K562 (cell line): Measurements from ENCODE around the gene NRAP.

Source experiments
- CTCF ChIP-seq, 3 experiments: IDR thresholded peaks in 2 of 3; conservative IDR thresholded peaks in 1 of 3; 2 replicates each; pipeline ENCODE4 v1.5.1; 2011 to 2012; ENCODE audit warnings: low read length in 3 of 3, mild to moderate bottlenecking in 3 of 3, control low read depth in 2 of 3, improper control_type of control experiment in 1 of 3, inconsistent platforms in 1 of 3, low read depth in 1 of 3, mixed read lengths in 1 of 3, moderate library complexity in 1 of 3; ENCODE audit not compliant: insufficient read depth in 2 of 3
- E4F1 ChIP-seq: fragments of 250-450 bp; sonication (Bioruptor Pico); IDR thresholded peaks from 2 replicates; pipeline ENCODE4 v1.5.0; 2021; ENCODE audit warnings: mild to moderate bottlenecking, borderline replicate concordance
- GATA2 ChIP-seq: sonication (generic); formaldehyde crosslinking; IDR thresholded peaks from 2 replicates; pipeline ENCODE4 v1.4.0; 2020; ENCODE audit warnings: mild to moderate bottlenecking, missing genetic modification reagents
- HNRNPH1 ChIP-seq: fragments of 200-400 bp; formaldehyde crosslinking; optimal IDR thresholded peaks from 2 replicates; pipeline ENCODE3; 2017; ENCODE audit warnings: low read depth, mild to moderate bottlenecking, low read length, moderate library complexity
- MAZ ChIP-seq, 2 experiments: fragments of 450-650 bp in 1 of 2; sonication (generic) in 1 of 2; formaldehyde crosslinking; IDR thresholded peaks in 1 of 2; conservative IDR thresholded peaks in 1 of 2; 2 replicates each; pipeline versions ENCODE4 v1.4.0 to v1.5.0; 2020; ENCODE audit warnings: mild to moderate bottlenecking in 1 of 2, missing genetic modification reagents in 1 of 2
- MYC ChIP-seq, 2 experiments: fragments of 250-450 bp in 1 of 2; sonication (Bioruptor Pico) in 1 of 2; IDR thresholded peaks; 2 replicates each; pipeline versions ENCODE4 v1.5.1 to v1.6.1; 2012 to 2021; ENCODE audit warnings: low read depth in 2 of 2, borderline replicate concordance in 1 of 2, improper control_type of control experiment in 1 of 2, low read length in 1 of 2, mild to moderate bottlenecking in 1 of 2, moderate library complexity in 1 of 2
- YY1 ChIP-seq, 3 experiments: IDR thresholded peaks; 2 replicates each; pipeline ENCODE4 v1.6.1; 2011; ENCODE audit warnings: low read length in 2 of 3, mild to moderate bottlenecking in 2 of 3, moderate library complexity in 2 of 3, borderline replicate concordance in 1 of 3, control low read depth in 1 of 3, low read depth in 1 of 3; ENCODE audit not compliant: insufficient read depth in 3 of 3, insufficient replicate concordance in 2 of 3, control insufficient read depth in 1 of 3, insufficient read length in 1 of 3; ENCODE audit errors: extremely low read depth in 1 of 3
- ZNF121 ChIP-seq: sonication (generic); formaldehyde crosslinking; conservative IDR thresholded peaks from 2 replicates; pipeline ENCODE4 v1.8.0; 2022; ENCODE audit warnings: missing genetic modification reagents
- ZNF274 ChIP-seq: IDR thresholded peaks from 2 replicates; pipeline ENCODE4 v1.6.1; 2011; ENCODE audit warnings: low read depth, mild to moderate bottlenecking, low read length, moderate library complexity, borderline replicate concordance
- ZSCAN29 ChIP-seq: fragments of 450-650 bp; IDR thresholded peaks from 2 replicates; pipeline ENCODE4 v1.6.1; 2017

GRCh38 chr10:113693348-113693747, 29.5 kb upstream of the NRAP start:
- TF ChIP-seq CTCF (IDR thresholded peaks at IDR 0.05 in 2 of 3, conservative IDR thresholded peaks at IDR 0.05 in 1 of 3; ENCODE audit: insufficient read depth in 2 of 3, low read depth in 1 of 3, low read length in 3 of 3) (no peak), MAZ (CRISPR knock-in tag; conservative IDR thresholded peaks at IDR 0.05 in 1 of 2, IDR thresholded peaks at IDR 0.05 in 1 of 2) (no peak), MYC (IDR thresholded peaks at IDR 0.05; ENCODE audit: low read depth, low read length) (no peak), MYC (CRISPR knock-in tag; IDR thresholded peaks at IDR 0.05; ENCODE audit: borderline replicate concordance, low read depth) (no peak), YY1 (IDR thresholded peaks at IDR 0.05; ENCODE audit: borderline replicate concordance in 1 of 3, control insufficient read depth in 1 of 3, extremely low read depth in 1 of 3, insufficient read depth in 3 of 3, insufficient read length in 1 of 3, insufficient replicate concordance in 2 of 3, low read depth in 1 of 3, low read length in 2 of 3) (no peak), ZNF121 (CRISPR knock-in tag) (no peak), HNRNPH1 (no peak), E4F1 (CRISPR knock-in tag) (no peak), ZSCAN29 (no peak), GATA2 (no peak), ZNF274 (no peak)
